Renal cortical epithelial cell (primary cell): Measurements from ENCODE around the gene MEA1. TPM values are rescaled to one million over a fixed set of nuclear protein-coding genes. Genes with fewer than 3 reads are reported as not detected.

ENCODE experiments used
- DNase-seq: peaks from one replicate; pipeline ENCODE4 v3.0.0-alpha.2; 2011; ENCODE audit warnings: low read depth
- total RNA-seq: library from RNA; depleted of rRNA; stranded (reverse); fragments of >200 nt; gene quantifications from 2 replicates; pipeline ENCODE4 v1.2.3, GENCODE V29; 2014

Gene MEA1
- total RNA-seq, 1 donor from 2014 or later: 38.3 TPM

DNA sequence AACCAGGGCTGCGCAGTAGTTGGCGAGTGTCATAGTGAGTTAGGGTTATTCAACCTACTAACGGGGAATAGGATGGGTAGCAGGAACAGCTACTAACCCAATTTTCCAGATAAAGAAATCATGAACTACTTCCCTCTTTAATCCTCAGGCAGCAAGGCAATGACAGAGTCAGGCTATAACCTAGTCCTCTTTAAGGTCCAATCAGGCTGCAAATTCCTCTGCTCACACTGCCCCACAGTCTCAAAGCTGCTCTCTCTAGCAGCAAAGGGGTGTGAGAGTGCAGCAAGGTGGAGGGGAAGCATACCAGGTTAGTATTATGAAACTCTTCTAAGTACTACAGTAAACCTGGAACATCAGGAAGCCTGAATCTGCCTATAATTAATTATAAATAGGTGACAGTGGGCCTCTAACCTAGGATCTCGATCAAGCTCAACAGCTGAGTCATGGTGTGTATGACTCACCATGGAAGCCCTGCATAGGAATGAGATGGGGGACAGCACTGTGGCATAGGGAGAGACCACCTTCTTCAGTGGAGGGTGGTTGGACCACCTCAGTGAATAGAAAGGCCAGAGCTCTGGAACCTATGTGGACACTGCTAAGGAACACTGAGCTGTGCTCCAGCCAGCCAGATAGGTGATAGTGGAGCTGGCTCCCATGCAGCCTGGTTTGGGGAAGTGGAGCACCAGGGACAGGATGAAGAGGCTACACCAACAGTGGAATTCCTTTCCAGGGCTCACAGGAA is 42.7 kb downstream of the MEA1 start:
- DNase-seq: peak; percentile 69

DNA sequence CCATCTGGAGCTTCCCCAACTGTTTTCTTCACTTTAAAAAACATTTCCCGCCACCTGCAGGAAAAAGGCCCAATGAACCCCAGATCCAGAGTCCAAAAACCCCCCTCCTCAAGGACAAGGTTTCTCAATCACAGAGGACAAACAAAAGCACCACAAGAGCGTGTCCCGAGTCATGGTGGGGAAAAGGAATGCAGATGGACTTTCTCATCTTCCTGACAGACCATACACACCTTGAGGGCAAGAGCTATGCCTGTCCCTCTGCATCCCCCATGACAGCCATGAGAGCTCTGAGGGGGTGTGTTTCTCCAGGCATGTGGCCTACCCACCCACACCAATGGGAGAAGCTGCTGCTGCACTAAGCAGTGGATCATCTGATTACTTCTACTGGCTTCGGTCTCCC is 43.8 kb downstream of the MEA1 start:
- DNase-seq: no peak

DNA sequence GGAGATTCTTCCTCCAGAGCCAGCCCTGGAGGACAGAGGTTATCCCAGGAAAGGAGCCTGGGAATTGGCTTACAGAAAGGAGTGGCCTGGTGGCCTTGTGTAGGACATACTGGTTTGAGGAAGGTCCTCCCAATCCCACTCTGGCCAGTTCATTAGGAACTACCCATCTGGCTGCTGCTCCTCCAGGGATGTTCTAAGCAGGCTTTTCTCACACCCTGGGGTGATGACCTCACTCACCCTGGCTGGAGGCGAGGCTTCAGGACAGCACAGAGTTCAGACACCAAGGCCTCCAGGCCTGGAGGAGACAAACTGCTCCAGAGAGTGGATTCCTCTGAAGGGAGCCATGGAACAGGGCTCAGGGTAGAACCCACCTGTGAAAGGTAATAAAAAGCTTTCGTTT is 44.3 kb downstream of the MEA1 start:
- no peak for DNase-seq

DNA sequence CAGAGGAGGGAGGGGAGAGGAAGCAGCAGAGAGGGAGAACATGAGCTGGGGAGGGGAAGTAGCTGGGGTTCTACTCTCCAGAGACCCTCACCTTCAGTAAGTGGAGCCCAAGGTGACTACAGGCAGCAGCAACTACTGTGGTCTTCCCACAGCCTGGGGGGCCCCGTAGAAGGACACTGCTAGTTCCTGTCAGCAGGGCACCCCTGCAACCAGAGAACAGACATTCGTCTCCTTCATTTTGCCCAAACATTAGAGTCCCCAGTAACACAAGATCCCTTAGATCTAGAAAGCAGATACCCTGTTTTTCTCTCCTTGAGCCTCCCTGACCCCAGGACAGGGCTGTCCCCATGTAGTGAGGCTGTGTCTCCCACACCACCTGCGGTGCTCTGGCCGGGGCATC is 45.0 kb downstream of the MEA1 start:
- no peak for DNase-seq

DNA sequence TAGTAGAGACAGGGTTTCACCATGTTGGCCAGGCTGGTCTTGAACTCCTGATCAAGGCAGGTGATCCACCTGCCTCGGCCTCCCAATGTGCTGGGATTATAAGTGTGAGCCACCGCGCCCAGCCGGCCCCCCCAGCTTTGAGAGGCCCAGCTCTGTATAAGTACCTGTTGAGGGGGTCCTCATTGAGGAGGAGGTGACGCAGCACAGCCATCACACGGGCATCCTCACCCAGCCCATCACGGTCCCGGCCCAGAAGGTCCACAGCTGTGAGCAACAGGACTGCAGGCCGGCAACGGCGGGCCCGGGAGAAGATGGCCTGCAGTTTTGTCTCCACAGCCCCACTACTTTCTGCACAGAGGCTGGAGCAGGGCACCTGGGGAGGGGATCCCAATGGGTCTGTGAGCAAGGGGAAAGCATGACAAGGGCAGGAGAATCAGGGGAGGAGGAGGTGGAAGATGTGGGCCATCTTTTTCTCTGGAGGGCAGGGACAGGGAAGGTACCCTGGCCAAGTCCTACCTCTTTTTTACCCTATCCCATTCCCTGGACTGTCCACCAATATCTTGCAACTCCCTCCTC is 45.5 kb downstream of the MEA1 start:
- DNase-seq: no peak

DNA sequence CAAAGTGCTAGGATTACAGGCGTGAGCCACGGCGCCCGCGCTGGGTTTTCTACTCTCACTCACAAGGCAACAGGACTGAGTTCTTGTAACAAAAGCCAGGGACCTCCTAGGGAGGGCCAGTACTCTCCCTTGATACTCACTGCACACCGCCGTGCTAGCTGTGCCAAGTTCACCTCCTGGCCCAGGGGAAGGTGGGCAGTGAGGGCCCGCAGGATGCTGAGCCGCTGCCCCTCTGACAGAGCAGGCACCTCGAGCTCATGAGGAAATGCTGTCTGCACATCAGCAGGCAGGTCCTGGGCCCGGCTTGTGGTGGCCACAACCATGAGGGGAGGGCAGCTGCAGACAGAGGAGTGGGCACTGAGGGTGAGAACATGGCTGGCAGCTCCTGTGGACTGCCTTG is 46.5 kb downstream of the MEA1 start:
- no peak for DNase-seq

DNA sequence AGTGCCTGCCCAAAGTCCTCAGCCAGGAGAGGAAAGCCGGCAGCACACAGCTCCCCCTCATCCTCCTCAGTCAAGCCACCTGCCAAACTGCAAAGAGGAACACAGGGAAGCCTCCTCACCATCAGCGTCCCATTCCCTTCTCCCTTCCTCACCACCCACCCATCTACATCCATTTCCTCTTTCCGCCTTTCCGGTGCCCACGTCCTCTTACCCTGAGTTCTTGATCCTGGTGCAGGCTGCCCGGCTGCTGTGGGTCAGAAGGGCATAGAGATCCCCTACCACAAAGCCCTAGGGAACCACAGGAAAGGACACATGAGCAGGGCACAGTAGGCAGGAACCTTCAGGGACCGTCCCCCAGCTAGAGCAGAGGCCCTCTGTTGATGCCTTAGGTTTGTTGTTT is 47.2 kb downstream of the MEA1 start:
- no peak for DNase-seq

DNA sequence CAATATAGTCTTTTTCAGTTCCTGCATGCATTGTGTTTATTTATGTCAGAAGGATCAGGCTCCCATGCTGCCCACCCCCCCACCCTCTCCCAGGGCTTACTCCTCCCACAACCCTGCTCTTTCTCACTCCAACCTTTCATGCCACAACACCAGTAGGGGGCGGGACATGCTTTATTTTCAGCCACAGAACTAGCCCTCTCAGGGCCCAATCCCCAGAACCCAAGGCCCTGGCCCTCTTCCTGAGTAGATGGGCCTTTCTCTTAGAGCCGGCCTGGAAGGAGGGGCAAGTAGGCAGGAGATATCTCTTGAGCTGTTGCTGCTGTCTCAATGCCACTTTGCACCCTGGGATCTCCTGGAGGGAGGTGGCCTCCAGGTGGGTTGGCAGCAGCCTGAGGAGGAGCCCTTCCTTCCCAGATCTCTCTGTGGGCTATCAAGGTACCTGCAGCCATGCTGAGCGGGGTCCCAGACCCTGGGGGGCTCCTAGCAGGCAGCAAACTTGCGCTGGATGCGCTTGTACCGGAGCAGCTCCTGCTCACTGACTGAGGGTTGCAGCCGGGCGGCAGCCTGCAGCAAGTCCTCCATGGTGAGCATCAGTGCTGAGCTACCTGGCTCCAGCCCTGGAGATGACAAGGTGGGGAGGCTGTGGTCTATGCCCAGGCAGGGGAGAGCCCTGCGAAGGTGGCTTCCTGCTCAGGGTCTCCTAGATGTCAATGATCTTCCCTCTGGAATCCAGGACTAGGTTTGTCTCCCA is 49.7 kb downstream of the MEA1 start:
- DNase-seq: no peak

DNA sequence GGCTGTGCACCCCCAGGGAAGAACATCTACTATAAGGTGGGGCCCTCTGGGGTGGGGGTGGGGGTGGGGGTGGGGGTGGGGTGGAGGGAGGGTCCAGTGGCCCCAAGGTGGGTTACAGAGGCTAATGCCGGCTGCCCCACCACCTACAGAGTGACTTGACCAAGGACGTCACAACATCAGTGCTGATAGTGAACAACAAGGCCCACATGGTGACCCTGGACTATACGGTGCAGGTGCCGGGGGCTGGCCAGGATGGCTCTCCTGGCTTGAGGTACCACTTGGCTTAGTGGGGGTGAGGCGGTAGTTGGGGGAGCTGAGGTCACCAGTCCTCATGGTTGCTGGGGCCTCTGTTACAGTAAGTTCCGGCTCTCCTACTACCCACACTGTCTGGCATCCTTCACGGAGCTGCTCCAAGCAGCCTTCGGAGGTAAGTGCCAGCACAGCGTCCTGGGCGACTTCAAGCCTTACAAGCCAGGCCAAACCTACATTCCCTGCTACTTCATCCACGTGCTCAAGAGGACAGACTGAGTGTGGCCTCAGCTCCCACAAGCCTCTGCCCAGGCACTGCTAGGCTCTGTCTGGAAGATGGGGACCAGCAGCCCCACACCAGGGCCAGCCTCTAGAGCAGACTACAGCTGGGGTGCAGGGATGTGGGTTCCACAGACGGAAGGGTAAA is 50.4 kb downstream of the MEA1 start:
- no peak for DNase-seq

DNA sequence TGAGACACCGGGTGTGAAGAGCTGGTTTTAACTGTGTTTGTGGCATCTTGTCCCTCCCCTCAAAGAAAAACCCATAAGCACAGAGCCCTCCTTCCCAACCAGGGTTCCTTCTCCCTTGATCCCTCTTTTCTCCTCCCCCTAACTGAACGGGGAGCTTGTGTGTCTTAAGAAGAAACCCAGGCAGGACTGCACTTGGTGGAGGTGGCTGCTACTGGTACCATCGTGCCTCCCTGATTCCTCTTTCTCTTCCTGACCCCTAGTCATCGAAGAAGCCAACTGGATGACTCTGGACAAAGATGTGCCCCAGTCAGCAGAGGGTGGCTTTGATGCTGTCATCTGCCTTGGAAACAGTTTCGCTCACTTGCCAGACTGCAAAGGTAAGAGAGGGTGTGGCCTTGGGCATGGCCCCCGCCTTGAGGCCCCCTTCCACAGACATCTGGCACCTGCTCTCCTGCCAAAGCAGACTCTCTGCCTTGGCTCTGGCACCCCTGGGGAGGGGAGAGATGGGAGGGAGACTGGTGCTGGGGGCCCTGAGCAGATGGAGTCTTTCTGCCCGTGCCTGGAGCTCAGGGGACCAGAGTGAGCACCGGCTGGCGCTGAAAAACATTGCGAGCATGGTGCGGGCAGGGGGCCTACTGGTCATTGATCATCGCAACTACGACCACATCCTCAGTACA is 51.1 kb downstream of the MEA1 start:
- no peak for DNase-seq

DNA sequence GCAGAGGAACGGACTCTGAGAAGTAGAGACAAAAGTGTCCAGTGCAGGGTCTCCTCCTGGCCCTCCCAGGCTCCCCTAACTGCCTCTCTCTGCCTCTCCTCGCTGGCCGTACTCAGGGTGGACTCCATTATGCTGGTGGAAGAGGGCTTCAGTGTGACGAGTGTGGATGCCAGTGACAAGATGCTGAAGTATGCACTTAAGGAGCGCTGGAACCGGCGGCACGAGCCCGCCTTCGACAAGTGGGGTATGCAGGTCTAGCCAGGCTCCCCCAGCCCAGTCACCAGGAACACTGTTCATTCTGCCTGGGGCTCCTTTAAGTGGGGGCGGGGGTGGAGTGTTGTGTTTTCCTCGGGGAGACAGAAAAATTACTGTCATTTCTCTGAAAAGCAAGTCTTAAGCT is 51.6 kb downstream of the MEA1 start:
- DNase-seq: no peak

Other genes with a start within 250 kb of the MEA1 start
- 2.4 and 8.2 TPM in 2 replicates for gene BICRAL, start 231.9 kb downstream of the MEA1 start, total RNA-seq
- gene RPL7L1, start 134.3 kb downstream of the MEA1 start, total RNA-seq: 150 and 177 TPM in 2 replicates
- not detected in 2 replicates for gene PTCRA, start 97.9 kb downstream of the MEA1 start, total RNA-seq
- gene CNPY3, start 84.5 kb downstream of the MEA1 start, total RNA-seq: 26.9 and 66.7 TPM in 2 replicates
- gene GNMT, start 53.2 kb downstream of the MEA1 start, total RNA-seq: 0.20 TPM in 1 of 2 replicates, not detected in the other
- gene PEX6, start 34.8 kb downstream of the MEA1 start, total RNA-seq: 46.0 and 80.8 TPM in 2 replicates
- 42.9 and 47.8 TPM in 2 replicates for gene PPP2R5D, start 29.4 kb downstream of the MEA1 start, total RNA-seq
- gene KLHDC3, start 303 bp upstream of the MEA1 start, total RNA-seq: 60.7 and 111 TPM in 2 replicates
- 93.5 and 166 TPM in 2 replicates for gene RRP36, start 7.7 kb upstream of the MEA1 start, total RNA-seq
- gene CUL7, start 39.9 kb upstream of the MEA1 start, total RNA-seq: 28.0 and 45.0 TPM in 2 replicates
- 17.9 and 25.4 TPM in 2 replicates for gene MRPL2, start 45.5 kb upstream of the MEA1 start, total RNA-seq
- 17.0 and 29.3 TPM in 2 replicates for gene KLC4, start 45.7 kb upstream of the MEA1 start, total RNA-seq
- gene PTK7, start 62.4 kb upstream of the MEA1 start, total RNA-seq: 81.3 and 141 TPM in 2 replicates
- gene SRF, start 157.3 kb upstream of the MEA1 start, total RNA-seq: 14.2 and 20.9 TPM in 2 replicates
- 20.3 and 43.4 TPM in 2 replicates for gene CUL9, start 168.2 kb upstream of the MEA1 start, total RNA-seq
- gene DNPH1, start 215.5 kb upstream of the MEA1 start, total RNA-seq: 37.1 and 81.6 TPM in 2 replicates
- gene TTBK1, start 229.5 kb upstream of the MEA1 start, total RNA-seq: 0.10 TPM in 1 of 2 replicates, not detected in the other